Liver (tissue), 9 donors: ENCODE measurements around the gene NBAS. TPM values are rescaled to one million over a fixed set of nuclear protein-coding genes. Genes with fewer than 3 reads are reported as not detected.

Experiments used
- DNase-seq: peaks from one replicate; pipeline ENCODE4 v3.0.0-alpha.2; 2017; ENCODE audit warnings: low spot score
- H3K27ac ChIP-seq, 2 donors: one replicate each; pipeline ENCODE4 v1.7.0; 2013; ENCODE audit warnings: inconsistent platforms in 2 of 2, low read length in 2 of 2, control low read depth in 1 of 2, low read depth in 1 of 2, mild to moderate bottlenecking in 1 of 2
- H3K27me3 ChIP-seq, 4 donors: one replicate each; pipeline versions ENCODE4 v1.6.1 to v1.7.0; 2013; ENCODE audit warnings: low read length in 3 of 4, inconsistent platforms in 1 of 4, mild to moderate bottlenecking in 1 of 4, moderate library complexity in 1 of 4; ENCODE audit not compliant: control insufficient read depth in 4 of 4, insufficient read depth in 4 of 4
- H3K36me3 ChIP-seq, 4 donors: one replicate each; pipeline versions ENCODE4 v1.6.1 to v1.7.0; 2013; ENCODE audit warnings: low read length in 3 of 4, mild to moderate bottlenecking in 3 of 4, low read depth in 1 of 4, moderate library complexity in 1 of 4; ENCODE audit not compliant: control insufficient read depth in 4 of 4, insufficient read depth in 3 of 4
- H3K4me1 ChIP-seq, 4 donors: one replicate each; pipeline versions ENCODE4 v1.6.1 to v1.7.0; 2013; ENCODE audit warnings: low read length in 3 of 4, mild to moderate bottlenecking in 3 of 4, moderate library complexity in 1 of 4; ENCODE audit not compliant: control insufficient read depth in 4 of 4, insufficient read depth in 4 of 4
- H3K4me3 ChIP-seq, 3 donors: one replicate each; pipeline versions ENCODE4 v1.6.1 to v1.7.0; 2013; ENCODE audit warnings: low read length in 3 of 3, control low read depth in 1 of 3, low read depth in 1 of 3, mild to moderate bottlenecking in 1 of 3
- H3K9ac ChIP-seq, 2 donors: one replicate each; pipeline ENCODE4 v1.7.0; 2013; ENCODE audit warnings: low read length in 2 of 2, mild to moderate bottlenecking in 2 of 2, moderate library complexity in 2 of 2, control low read depth in 1 of 2, low read depth in 1 of 2
- H3K9me3 ChIP-seq, 4 donors: one replicate each; pipeline versions ENCODE4 v1.6.1 to v1.7.0; 2013; ENCODE audit warnings: low read length in 3 of 4; ENCODE audit not compliant: control insufficient read depth in 4 of 4
- ATF3 ChIP-seq: IDR thresholded peaks from 2 replicates; pipeline ENCODE4 v1.6.1; 2016; ENCODE audit warnings: antibody characterized with exemption
- CTCF ChIP-seq: fragments of 150-350 bp; IDR thresholded peaks from 2 replicates; pipeline ENCODE4 v1.5.1; 2017; ENCODE audit warnings: improper control_type of control experiment, low read depth, low read length; ENCODE audit not compliant: missing input control
- EGR1 ChIP-seq, 2 donors: IDR thresholded peaks; 2 replicates each; pipeline ENCODE4 v1.6.1; 2016 to 2018; ENCODE audit warnings: antibody characterized with exemption in 2 of 2, low read depth in 2 of 2
- FOXA1 ChIP-seq: IDR thresholded peaks from 2 replicates; pipeline ENCODE4 v1.6.1; 2016; ENCODE audit warnings: antibody characterized with exemption
- GABPA ChIP-seq, 2 donors: IDR thresholded peaks in 1 of 2; conservative IDR thresholded peaks in 1 of 2; 2 replicates each; pipeline ENCODE4 v1.6.1; 2016; ENCODE audit warnings: antibody characterized with exemption in 2 of 2, mild to moderate bottlenecking in 1 of 2, moderate library complexity in 1 of 2
- HNF4A ChIP-seq, 2 donors: conservative IDR thresholded peaks; 2 replicates each; pipeline ENCODE4 v1.6.1; 2016; ENCODE audit warnings: antibody characterized with exemption in 2 of 2, mild to moderate bottlenecking in 2 of 2
- HNF4G ChIP-seq: IDR thresholded peaks from 2 replicates; pipeline ENCODE4 v1.6.1; 2016; ENCODE audit warnings: antibody characterized with exemption
- JUND ChIP-seq, 2 donors: IDR thresholded peaks; 2 replicates each; pipeline ENCODE4 v1.6.1; 2016; ENCODE audit warnings: antibody characterized with exemption in 2 of 2
- MAX ChIP-seq: IDR thresholded peaks from 2 replicates; pipeline ENCODE4 v1.6.1; 2016; ENCODE audit warnings: antibody characterized with exemption
- RAD21 ChIP-seq, 2 donors: IDR thresholded peaks; 2 replicates each; pipeline ENCODE4 v1.6.1; 2016; ENCODE audit warnings: antibody characterized with exemption in 2 of 2, mild to moderate bottlenecking in 2 of 2
- REST ChIP-seq: IDR thresholded peaks from 2 replicates; pipeline ENCODE4 v1.6.1; 2016; ENCODE audit warnings: antibody characterized with exemption, mild to moderate bottlenecking
- RXRA ChIP-seq, 2 donors: IDR thresholded peaks; 2 replicates each; pipeline ENCODE4 v1.6.1; 2017 to 2018; ENCODE audit warnings: antibody characterized with exemption in 2 of 2, mild to moderate bottlenecking in 1 of 2
- SP1 ChIP-seq: IDR thresholded peaks from 2 replicates; pipeline ENCODE4 v1.6.1; 2018; ENCODE audit warnings: antibody characterized with exemption, mild to moderate bottlenecking
- TAF1 ChIP-seq: conservative IDR thresholded peaks from 2 replicates; pipeline ENCODE4 v1.6.1; 2016; ENCODE audit warnings: antibody characterized with exemption, mild to moderate bottlenecking
- YY1 ChIP-seq: IDR thresholded peaks from 2 replicates; pipeline ENCODE4 v1.6.1; 2016; ENCODE audit warnings: antibody characterized with exemption, mild to moderate bottlenecking
- WGBS: extraction: QIAGEN DNeasy Blood & Tissue Kit; methylation state at CpG from one replicate; pipeline ENCODE4 v1.1.7; 2013; 5-methylcytosine and 5-hydroxymethylcytosine counted together
- polyA plus RNA-seq, 2 donors: library from polyadenylated mRNA; stranded (reverse) in 1 of 2; unstranded in 1 of 2; fragments of 200-250 nt in 1 of 2; fragments of >200 nt in 1 of 2; fragmentation: Nextera tagmentation in 1 of 2; extraction: Ambion mirVana in 1 of 2; gene quantifications; one replicate each; pipeline versions ENCODE4 v1.2.1 to v1.2.3, GENCODE V29; 2013 to 2015
- total RNA-seq, 2 donors: library from RNA; depleted of rRNA; stranded (reverse); fragments of >200 nt; gene quantifications; one replicate each; pipeline ENCODE4 v1.2.3, GENCODE V29; 2014
- donor health status: healthy.
- donor health status: healthy.
- donor health status: healthy.
- donor health status: healthy.
- donor health status: healthy.

NBAS gene
- total and polyA plus RNA-seq, 4 donors: 10.5 to 40.0 (median 18.9) TPM

GRCh38 chr2:15486770-15487169 lies 74.4 kb downstream of the NBAS start:
- WGBS: 98% methylated on average over 2 of the region's 2 CpGs
- Histone ChIP-seq H3K4me3 (no peak overlapping the region), H3K9me3 (no peaks in the 10 kb centered on the region), H3K4me1 (no peaks in the 10 kb centered on the region), H3K36me3 (peaks cover 0 to 8% (median 5%) of the 10 kb centered on the region in 4 donors), H3K27ac (no peak overlapping the region), H3K9ac (no peak overlapping the region), H3K27me3 (no peaks in the 10 kb centered on the region)
- no peak for DNase-seq
- TF ChIP-seq HNF4A (conservative IDR thresholded peaks at IDR 0.05) (no peak), RAD21 (IDR thresholded peaks at IDR 0.05) (no peak), EGR1 (IDR thresholded peaks at IDR 0.05; ENCODE audit: low read depth in 2 of 2) (no peak), CTCF (no peak), GABPA (IDR thresholded peaks at IDR 0.05 in 1 of 2, conservative IDR thresholded peaks at IDR 0.05 in 1 of 2) (no peak), HNF4G (no peak), RXRA (IDR thresholded peaks at IDR 0.05) (no peak), ATF3 (no peak), YY1 (no peak), FOXA1 (no peak), JUND (IDR thresholded peaks at IDR 0.05) (no peak), MAX (no peak), TAF1 (no peak), REST (no peak)

- no peak overlapping the region for H3K27ac ChIP-seq
- no peaks in the 10 kb centered on the region for H3K4me1 ChIP-seq
- H3K27me3 ChIP-seq: no peaks in the 10 kb centered on the region
- no peak overlapping the region for H3K4me3 ChIP-seq
- no peak for DNase-seq
- no peak overlapping the region for H3K9ac ChIP-seq
- TF ChIP-seq SP1: no peak
- TF ChIP-seq JUND (IDR thresholded peaks at IDR 0.05): no peak
- H3K36me3 ChIP-seq: peaks cover 0 to 10% (median 6%) of the 10 kb centered on the region in 4 donors
- H3K9me3 ChIP-seq: no peaks in the 10 kb centered on the region
- 86% methylated on average over 5 of the region's 5 CpGs for WGBS
Measured at GRCh38 chr2:15485949-15486348, 75.2 kb downstream of the NBAS start.
